ENCODE results near the gene DSG3.

The DSG3 gene, protein sequence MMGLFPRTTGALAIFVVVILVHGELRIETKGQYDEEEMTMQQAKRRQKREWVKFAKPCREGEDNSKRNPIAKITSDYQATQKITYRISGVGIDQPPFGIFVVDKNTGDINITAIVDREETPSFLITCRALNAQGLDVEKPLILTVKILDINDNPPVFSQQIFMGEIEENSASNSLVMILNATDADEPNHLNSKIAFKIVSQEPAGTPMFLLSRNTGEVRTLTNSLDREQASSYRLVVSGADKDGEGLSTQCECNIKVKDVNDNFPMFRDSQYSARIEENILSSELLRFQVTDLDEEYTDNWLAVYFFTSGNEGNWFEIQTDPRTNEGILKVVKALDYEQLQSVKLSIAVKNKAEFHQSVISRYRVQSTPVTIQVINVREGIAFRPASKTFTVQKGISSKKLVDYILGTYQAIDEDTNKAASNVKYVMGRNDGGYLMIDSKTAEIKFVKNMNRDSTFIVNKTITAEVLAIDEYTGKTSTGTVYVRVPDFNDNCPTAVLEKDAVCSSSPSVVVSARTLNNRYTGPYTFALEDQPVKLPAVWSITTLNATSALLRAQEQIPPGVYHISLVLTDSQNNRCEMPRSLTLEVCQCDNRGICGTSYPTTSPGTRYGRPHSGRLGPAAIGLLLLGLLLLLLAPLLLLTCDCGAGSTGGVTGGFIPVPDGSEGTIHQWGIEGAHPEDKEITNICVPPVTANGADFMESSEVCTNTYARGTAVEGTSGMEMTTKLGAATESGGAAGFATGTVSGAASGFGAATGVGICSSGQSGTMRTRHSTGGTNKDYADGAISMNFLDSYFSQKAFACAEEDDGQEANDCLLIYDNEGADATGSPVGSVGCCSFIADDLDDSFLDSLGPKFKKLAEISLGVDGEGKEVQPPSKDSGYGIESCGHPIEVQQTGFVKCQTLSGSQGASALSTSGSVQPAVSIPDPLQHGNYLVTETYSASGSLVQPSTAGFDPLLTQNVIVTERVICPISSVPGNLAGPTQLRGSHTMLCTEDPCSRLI

DNA sequence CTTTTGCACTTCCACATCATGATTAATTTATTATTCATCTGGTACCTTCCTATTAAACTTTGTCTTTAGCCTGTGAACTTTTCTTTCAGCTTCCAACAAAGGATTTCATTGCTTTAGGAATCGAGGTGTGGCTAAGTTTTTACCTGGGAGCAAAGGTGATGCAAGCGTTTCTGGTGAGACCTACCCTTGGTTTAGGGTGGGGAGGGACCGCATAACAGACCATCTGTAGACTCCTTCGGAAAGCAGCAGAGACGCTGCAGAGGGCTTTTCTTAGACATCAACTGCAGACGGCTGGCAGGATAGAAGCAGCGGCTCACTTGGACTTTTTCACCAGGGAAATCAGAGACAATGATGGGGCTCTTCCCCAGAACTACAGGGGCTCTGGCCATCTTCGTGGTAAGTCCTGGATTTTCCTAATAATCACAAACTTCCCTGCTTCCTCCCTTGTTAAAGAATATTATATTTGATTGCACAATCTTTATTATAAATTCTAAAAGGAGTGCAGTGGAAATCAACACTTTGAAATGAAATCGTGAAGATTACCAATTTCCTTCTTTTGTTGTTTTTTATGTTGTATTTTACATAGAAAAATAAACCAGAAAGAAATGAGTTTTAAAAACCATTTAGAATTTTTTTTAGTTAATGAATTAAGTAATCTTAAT is at the start of gene DSG3:
Gene DSG3 (plus strand): TSS at position 212 of the 662 bp plus-strand sequence. CDS start 137 bp downstream, at position 349.
- DNase-seq (ENCODE audit: insufficient read length, low spot score) (no peak), FAIRE-seq (no peak)

DNA sequence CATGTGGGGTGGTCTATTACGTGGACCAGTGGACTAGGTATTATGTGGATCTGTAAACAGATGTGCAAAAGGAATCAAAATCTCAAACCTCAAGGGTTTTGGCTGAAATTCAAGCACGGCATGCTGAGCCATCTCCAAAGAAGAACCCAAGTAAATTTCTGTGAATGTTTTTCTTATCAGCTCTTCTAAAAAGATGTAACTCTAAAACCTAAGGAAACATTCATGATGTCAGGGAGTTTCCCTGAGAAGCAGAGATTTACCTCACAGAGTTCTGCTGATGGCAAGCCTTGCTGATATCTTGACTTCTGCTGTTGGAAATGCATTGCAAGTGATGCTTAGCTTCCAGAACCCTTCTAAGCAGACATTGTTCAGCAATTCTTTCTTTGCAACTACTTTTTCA is 49.4 kb upstream of the DSG3 start:
- FAIRE-seq (no peak), DNase-seq (ENCODE audit: insufficient read length, low spot score) (no peak)

DNA sequence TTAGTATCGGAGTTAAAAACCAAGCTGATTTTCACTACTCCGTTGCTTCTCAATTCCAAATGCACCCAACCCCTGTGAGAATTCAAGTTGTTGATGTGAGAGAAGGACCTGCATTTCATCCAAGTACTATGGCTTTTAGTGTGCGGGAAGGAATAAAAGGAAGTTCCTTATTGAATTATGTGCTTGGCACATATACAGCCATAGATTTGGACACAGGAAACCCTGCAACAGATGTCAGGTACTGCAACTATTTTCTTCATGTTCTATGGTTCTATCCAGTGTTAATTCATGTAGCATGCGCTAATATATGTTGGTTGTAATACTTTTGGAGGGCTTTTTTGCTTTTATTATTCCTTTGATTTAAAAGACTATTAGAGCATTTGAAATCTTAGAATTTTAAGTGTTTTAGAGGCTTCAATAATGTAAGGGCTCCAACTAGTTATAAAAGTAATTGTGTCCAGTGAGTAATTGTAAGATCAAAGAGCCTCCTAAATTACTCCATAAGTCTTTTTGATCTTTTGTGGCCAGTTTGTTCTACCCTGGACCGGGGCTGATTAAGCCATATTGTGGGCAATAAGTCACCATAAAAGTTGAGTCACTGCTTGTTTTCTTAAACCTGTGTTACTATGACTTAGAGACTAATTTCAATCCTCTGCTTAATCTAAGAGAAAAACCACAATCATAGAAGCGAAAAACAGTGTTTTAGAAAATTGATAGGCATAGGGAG is 48.1 kb upstream of the DSG3 start:
- FAIRE-seq (no peak), DNase-seq (ENCODE audit: insufficient read length, low spot score) (no peak)

DNA sequence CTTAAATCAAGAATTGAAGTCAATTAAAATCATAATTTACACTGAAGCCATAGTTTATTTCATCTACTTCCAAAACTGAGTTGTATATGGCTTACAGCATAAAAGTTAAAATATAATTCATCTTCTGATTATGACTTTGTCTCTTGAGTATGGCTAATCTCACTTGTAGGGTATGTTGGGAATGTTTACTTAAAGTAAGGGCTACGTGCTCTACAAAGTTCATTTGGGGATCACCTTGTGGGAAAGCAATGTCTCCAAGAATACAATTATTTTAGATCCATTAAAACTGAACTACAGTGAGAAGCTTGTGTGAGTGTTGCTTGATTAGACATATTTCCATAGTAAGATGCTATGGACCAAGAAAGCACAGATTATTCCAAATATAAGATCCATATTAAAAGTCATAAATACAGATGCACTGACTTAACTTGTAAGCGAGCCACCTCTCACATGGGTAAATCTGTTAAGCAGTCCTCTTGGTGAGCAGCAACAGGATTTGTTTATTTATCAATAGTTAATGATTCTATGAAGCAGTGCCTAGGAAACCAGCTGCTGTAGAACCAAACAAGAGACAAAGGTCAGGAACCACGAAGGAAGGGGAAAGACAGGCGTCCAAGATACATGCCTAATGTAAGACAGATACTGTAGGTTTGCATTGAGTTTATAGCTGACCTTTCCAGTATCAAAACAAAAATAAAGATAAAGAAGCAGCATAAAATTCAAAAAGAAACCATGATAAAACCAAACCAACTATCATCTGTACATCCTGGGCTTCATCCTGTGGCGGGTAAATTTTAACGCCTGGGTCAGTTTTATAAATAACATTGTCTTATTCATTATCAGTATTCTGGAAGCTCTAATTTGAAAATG is 46.1 kb upstream of the DSG3 start:
- DNase-seq (ENCODE audit: insufficient read length, low spot score) (no peak), FAIRE-seq (no peak)

DNA sequence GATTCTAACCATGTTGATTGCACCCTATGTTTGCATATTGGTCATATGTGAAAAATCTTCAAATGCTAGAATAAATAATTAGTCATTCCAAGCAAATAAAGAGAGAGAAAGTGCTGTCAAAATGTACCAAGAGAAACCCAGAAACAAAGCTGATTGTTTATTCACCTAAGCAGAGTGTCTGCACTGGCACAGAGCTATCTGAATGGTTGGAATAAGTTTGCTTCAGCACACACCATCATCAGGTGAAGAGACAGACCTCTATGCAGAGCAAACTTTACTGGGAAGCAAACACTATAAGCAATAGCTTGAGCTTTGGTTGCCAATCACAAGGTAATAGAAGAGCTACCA is 45.5 kb upstream of the DSG3 start:
- no peak for FAIRE-seq
- DNase-seq (ENCODE audit: insufficient read length, low spot score): no peak

DNA sequence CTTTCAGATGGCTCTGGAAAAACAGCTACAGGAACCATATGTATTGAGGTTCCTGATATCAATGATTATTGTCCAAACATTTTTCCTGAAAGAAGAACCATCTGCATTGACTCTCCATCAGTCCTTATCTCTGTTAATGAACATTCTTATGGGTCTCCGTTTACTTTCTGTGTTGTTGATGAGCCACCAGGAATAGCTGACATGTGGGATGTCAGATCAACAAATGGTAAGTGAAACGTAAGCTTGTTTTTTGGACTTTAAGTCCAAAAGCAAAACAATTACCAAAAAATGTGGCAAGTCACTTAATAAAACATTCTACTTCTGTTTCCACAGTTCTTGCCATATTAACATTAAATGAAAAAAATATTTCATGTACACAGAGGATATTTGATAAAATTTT is 44.1 kb upstream of the DSG3 start:
- DNase-seq (ENCODE audit: insufficient read length, low spot score): no peak
- FAIRE-seq: no peak

DNA sequence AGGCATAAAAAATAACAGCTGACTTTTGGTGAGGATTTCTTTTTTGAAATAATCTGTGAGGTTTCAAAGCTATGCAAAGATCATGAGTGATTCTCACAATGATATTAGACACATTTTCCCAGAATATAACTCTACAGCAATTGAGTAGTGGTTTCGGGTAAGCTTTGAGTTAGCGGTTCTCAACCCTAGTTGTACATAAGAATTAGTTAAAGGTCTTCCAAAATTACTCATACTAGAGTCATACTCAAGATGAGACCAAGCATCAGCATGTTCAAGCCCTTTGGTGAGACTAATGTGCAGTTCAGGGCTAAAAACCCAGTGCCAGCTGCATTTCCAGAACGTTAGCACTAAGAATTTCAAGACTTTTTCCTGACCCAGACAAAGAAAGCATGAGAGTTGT is 39.9 kb upstream of the DSG3 start:
- FAIRE-seq: no peak

DNA sequence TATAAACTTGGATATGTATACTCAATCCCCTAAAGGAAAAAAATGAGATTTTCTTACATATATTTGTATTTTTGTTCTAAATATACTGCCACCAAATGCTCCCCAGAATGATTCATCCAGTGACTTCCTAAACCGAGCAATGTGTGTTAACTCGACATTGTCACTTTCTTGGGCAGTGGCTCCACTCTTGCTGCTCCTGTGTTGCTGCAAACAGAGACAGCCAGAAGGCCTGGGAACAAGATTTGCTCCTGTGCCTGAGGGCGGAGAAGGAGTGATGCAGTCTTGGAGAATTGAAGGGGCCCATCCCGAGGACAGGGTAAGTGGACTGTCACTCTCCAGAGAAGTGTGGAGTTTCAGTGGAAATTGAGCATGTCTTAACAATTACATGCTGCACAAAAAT is 38.3 kb upstream of the DSG3 start:
- FAIRE-seq (no peak), DNase-seq (ENCODE audit: insufficient read length, low spot score) (no peak)

More for the DNA sequence above, 39.9 kb upstream of the DSG3 start:
- no peak for DNase-seq (ENCODE audit: insufficient read length, low spot score)

DNA sequence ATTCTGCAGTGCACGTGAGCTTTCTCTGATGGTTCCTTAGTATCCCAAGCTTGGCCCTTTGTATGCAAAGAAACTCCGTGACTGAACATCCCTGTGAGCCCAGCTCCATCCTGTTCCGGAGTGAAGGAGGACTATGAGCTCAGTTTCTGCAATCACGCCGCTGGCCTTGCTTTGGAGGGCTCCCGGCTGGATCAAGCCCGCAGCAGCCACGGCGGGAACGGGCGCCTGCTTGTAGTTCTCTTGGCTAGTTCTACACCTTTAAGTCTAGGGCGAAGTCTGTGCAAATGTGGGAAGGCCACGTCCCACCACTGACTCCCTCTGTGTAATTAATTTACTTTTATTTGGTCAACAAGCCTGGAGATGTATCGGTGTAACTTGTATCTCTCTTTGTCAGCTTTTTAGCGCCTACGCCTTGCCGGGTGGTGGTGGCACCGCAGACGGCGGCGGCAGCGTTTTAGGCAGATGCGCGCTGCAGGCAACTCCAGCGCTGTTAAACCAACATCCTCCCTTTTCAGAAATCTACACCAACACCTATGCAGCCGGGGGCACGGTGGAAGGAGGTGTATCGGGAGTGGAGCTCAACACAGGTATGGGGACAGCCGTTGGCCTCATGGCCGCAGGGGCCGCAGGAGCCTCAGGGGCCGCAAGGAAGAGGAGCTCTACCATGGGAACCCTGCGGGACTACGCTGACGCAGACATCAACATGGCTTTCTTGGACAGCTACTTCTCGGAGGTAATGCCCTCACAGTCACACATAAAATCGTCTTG is 36.6 kb upstream of the DSG3 start:
- DNase-seq (ENCODE audit: insufficient read length, low spot score) (no peak), FAIRE-seq (no peak)

DNA sequence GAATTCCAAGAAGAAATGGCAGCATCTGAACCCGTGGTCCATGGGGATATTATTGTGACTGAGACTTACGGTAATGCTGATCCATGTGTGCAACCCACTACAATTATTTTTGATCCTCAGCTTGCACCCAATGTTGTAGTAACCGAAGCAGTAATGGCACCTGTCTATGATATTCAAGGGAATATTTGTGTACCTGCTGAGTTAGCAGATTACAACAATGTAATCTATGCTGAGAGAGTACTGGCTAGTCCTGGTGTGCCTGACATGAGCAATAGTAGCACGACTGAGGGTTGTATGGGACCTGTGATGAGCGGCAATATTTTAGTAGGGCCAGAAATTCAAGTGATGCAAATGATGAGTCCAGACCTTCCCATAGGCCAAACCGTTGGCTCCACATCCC is 34.4 kb upstream of the DSG3 start:
- no peak for FAIRE-seq
- DNase-seq (ENCODE audit: insufficient read length, low spot score): no peak

DNA sequence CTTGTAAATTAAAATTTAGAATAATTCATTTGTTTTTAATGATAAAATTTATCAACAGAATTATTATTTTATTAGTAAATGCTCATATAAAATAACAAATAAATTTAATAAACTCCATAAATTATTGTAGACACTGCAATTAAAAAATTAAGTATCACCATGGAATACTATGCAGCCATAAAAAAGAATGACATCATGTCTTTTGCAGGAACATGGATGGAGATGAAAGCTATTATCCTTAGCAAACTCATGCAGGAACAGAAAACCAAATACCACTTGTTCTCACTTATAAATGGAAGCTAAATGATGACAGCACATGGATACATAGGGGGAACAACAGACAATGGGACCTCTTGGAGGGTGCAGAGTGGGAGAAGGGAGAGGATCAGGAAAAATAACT is 29.7 kb upstream of the DSG3 start:
- DNase-seq (ENCODE audit: insufficient read length, low spot score) (no peak), FAIRE-seq (no peak)

DNA sequence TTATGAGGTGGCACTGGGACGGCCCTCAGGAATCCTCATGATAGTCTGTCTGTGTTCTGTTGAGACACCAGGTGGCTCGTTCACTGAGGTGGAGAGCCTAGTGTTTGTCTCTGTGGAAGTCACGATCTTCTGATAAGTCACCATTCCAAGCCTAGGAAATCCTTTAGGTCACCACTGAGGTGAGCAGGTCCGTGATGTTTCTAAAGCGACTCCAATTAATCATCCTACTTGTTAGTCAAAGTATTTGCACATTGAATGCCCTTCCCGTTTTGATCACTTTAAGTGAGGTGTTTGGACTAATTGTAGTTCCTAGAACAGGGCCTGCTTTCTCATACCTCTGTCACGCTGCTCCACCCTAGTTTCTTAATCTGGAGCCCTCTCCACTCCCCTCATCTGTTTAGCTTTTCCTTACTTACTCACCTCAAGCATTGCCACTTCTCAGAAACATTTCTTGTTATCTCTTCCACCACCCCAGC is 28.0 kb upstream of the DSG3 start:
- FAIRE-seq: no peak

DNA sequence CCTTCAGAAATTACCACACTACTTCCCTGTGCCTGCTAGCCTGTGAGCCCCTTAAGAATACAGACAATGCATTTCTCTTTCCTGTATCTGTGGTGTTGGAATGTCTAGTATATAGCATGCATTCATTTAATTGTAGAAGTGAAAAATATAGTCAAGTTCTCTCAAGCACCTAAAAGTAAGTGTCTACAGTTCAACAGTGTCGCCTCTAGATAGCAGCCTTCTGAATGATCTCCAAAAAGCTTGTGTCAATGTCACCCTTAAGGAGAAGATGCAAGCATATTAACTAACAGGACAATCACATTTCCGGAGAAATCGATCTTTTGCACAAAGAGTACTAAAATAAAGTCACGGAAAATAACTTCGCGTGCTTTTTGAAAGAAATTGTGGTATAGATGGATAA is 27.5 kb upstream of the DSG3 start:
- no peak for DNase-seq (ENCODE audit: insufficient read length, low spot score)
- no peak for FAIRE-seq

More for the DNA sequence above, 28.0 kb upstream of the DSG3 start:
- no peak for DNase-seq (ENCODE audit: insufficient read length, low spot score)

DNA sequence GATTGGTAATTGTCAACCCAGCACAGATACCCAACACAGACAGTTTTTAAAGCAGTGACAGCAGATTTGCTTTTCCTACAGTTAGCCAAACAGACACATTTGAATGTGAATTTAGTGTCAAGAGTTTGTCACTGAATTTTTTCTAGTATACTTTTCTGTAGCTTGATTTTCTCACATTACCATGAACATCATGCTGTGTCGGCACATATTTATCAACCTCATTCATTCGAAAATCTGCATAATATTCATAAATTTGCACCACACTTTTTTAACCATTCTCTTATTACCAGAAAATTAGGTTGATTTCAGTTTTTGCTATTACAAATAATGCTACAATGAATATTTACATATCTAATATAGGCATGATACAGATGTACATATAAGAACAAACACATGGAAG is 27.0 kb upstream of the DSG3 start:
- FAIRE-seq (no peak), DNase-seq (ENCODE audit: insufficient read length, low spot score) (no peak)

DNA sequence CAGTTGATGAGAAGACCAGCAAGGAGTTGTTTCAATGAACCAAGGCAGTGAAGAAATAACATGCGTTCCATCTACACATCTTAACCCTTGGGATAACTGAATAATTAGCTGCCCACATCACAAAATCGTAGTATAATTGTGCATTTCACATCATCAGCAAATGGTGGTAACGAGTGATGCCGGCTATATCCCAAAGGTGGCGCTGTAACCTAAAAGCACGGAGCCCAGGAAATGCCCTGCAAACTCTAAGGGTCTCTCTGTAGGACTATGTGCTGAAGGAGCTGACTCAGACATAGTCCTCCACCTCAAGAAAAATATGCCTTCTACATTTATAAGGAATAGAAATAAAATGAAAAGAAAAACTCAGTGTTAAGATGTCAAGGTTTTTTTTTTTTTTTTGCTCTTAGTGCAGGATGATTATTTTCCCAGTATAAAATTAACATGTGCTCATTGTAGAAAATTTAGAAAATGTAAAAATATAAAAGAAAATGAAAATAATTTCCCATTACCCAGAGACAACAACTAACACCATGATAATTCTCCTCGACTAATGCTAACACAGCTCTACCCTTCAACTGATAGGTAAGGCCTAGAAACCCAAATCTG is 23.1 kb upstream of the DSG3 start:
- FAIRE-seq: peak; percentile 86

DNA sequence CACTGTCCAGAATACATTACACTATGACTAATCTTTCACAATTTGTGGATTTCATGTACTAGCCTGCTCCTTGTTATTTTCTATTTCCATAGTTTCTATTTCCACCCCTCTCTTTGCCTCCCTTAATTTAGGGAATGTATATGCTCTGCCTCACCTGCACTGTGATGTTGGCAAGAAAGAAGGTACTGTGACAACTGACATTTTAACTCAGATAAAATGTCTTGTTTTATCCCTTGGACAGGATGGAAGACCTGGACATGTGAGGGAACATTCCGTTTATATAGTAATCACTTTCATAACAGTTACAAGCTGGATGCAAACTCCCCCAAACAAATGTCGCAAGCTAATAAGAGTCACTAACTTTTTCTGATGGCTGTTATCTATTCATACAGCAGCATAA is 21.5 kb upstream of the DSG3 start:
- FAIRE-seq: no peak

More for the DNA sequence above, 23.1 kb upstream of the DSG3 start:
- DNase-seq (ENCODE audit: insufficient read length, low spot score): no peak

DNA sequence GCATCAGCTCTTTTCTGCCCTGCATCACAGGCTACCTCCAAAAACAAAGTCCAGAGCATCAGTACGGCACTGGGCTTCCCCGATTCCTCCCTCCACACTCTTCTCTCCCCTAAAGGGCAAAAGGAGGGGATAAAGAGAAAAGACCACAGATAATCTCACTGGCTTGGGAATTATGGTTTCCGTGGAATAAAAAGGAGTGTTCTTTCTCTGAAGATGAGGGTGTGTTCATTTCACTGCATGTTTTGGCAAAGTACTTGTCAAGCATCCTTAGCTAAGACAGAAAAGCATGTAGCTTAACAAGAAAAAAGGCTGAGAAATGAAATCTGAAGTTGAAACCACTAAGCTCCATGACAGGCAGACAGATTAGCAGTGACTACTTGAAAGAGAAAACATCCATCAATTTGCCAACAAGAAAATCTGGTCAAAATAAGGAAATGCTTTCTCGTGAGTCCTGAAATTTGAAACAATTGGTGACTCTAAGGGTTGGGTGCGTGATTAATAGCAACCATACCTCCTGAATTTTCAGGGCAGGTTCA is 20.6 kb upstream of the DSG3 start:
- FAIRE-seq (no peak), DNase-seq (ENCODE audit: insufficient read length, low spot score) (no peak)

More for the DNA sequence above, 21.5 kb upstream of the DSG3 start:
- no peak for DNase-seq (ENCODE audit: insufficient read length, low spot score)

DNA sequence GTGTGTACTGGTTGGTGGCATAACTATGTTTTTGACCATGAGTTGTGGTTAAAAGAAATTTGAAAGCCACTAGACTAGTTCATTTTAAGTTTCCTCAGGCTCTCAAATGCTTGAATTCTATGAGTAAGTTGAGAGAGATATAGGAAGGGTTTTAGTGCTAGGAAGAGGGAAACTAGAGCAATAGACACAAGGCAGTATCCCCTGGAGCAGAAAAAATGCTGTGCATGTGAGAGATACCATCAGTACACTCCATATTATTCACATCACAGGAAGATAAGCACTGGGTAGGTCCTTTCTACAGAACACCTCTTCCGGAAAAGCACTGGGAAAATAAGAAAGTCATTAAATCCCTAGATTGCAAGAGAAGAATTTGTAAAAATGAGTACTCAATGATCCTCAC is 19.3 kb upstream of the DSG3 start:
- FAIRE-seq: no peak
- no peak for DNase-seq (ENCODE audit: insufficient read length, low spot score)
